HFFc6 (cell line): ENCODE data around the gene PTPN2. TPM values are rescaled to one million over a fixed set of nuclear protein-coding genes. Genes with fewer than 3 reads are reported as not detected.

Experiments
- DNase-seq: peaks from one replicate; pipeline ENCODE4 v3.0.0-alpha.2; 2018
- H3K27ac Mint-ChIP-seq: 2 replicates; pipeline ENCODE4 v1.8.0; 2020; ENCODE audit warnings: mild to moderate bottlenecking, mixed read lengths
- H3K27me3 Mint-ChIP-seq: 2 replicates; pipeline ENCODE4 v1.8.0; 2021; ENCODE audit warnings: mild to moderate bottlenecking, moderate library complexity, mixed read lengths; ENCODE audit not compliant: insufficient read depth
- H3K36me3 Mint-ChIP-seq: 2 replicates; pipeline ENCODE4 v1.8.0; 2021; ENCODE audit warnings: low read depth, mixed read lengths
- H3K4me1 Mint-ChIP-seq: 2 replicates; pipeline ENCODE4 v1.8.0; 2020; ENCODE audit warnings: low read depth, mixed read lengths
- H3K4me3 Mint-ChIP-seq: 2 replicates; pipeline ENCODE4 v1.8.0; 2020; ENCODE audit warnings: mild to moderate bottlenecking, moderate library complexity, mixed read lengths
- H3K9me3 Mint-ChIP-seq: 2 replicates; pipeline ENCODE4 v1.8.0; 2020; ENCODE audit warnings: mild to moderate bottlenecking, mixed read lengths
- total RNA-seq, 6 experiments: library from RNA; stranded (reverse); fragmentation: NEBNext Ultra II Directional; extraction: Animal tissue kit (Norgen Biotek cat#: 25700); gene quantifications; 2 replicates in 1 of 6; 3 replicates in 5 of 6; pipeline ENCODE4 v1.2.3, GENCODE V29; 2021
- TF ChIP-seq, protein P1 (sequence below): fragments of 200-600 bp; sonication (generic); IDR thresholded peaks from 2 replicates; pipeline ENCODE4 v1.5.0; 2021; ENCODE audit warnings: antibody characterized with exemption, mild to moderate bottlenecking

The PTPN2 gene
- total RNA-seq, 6 experiments from 2014 or later, result 21.1 to 24.4 (median 23.2) TPM

- no peak for DNase-seq
- no peak overlapping the region for H3K4me3 Mint-ChIP-seq
- no peaks in the 10 kb centered on the region for H3K36me3 Mint-ChIP-seq
- H3K9me3 Mint-ChIP-seq, result no peaks in the 10 kb centered on the region
- H3K27me3 Mint-ChIP-seq, result peaks cover 5% of the 10 kb centered on the region
- H3K27ac Mint-ChIP-seq, result no peak overlapping the region
- TF ChIP-seq, protein P1, sequence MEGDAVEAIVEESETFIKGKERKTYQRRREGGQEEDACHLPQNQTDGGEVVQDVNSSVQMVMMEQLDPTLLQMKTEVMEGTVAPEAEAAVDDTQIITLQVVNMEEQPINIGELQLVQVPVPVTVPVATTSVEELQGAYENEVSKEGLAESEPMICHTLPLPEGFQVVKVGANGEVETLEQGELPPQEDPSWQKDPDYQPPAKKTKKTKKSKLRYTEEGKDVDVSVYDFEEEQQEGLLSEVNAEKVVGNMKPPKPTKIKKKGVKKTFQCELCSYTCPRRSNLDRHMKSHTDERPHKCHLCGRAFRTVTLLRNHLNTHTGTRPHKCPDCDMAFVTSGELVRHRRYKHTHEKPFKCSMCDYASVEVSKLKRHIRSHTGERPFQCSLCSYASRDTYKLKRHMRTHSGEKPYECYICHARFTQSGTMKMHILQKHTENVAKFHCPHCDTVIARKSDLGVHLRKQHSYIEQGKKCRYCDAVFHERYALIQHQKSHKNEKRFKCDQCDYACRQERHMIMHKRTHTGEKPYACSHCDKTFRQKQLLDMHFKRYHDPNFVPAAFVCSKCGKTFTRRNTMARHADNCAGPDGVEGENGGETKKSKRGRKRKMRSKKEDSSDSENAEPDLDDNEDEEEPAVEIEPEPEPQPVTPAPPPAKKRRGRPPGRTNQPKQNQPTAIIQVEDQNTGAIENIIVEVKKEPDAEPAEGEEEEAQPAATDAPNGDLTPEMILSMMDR, result no peak
- peaks cover 24% of the 10 kb centered on the region for H3K4me1 Mint-ChIP-seq
Observed at GRCh38 chr18:12751891-12752290, 132.1 kb downstream of the PTPN2 start.

GRCh38 chr18:12751503-12751884, 132.5 kb downstream of the PTPN2 start:
- no peaks in the 10 kb centered on the region for H3K36me3 Mint-ChIP-seq
- H3K9me3 Mint-ChIP-seq, result no peaks in the 10 kb centered on the region
- no peak overlapping the region for H3K4me3 Mint-ChIP-seq
- peaks cover 24% of the 10 kb centered on the region for H3K4me1 Mint-ChIP-seq
- peaks cover 5% of the 10 kb centered on the region for H3K27me3 Mint-ChIP-seq
- TF ChIP-seq, protein P1, result no peak
- no peak overlapping the region for H3K27ac Mint-ChIP-seq
- no peak for DNase-seq

- no peak overlapping the region for H3K27ac Mint-ChIP-seq
- no peaks in the 10 kb centered on the region for H3K9me3 Mint-ChIP-seq
- peaks cover 24% of the 10 kb centered on the region for H3K4me1 Mint-ChIP-seq
- no peak for DNase-seq
- TF ChIP-seq, protein P1, result no peak
- no peak overlapping the region for H3K4me3 Mint-ChIP-seq
- no peaks in the 10 kb centered on the region for H3K36me3 Mint-ChIP-seq
- H3K27me3 Mint-ChIP-seq, result peaks cover 5% of the 10 kb centered on the region
Observed at GRCh38 chr18:12750715-12751502, 133.1 kb downstream of the PTPN2 start.

- H3K36me3 Mint-ChIP-seq, result no peaks in the 10 kb centered on the region
- no peaks in the 10 kb centered on the region for H3K9me3 Mint-ChIP-seq
- TF ChIP-seq, protein P1, result no peak
- no peak for DNase-seq
- H3K4me3 Mint-ChIP-seq, result no peak overlapping the region
- peaks cover 29% of the 10 kb centered on the region for H3K4me1 Mint-ChIP-seq
- H3K27ac Mint-ChIP-seq, result no peak overlapping the region
- peaks cover 5% of the 10 kb centered on the region for H3K27me3 Mint-ChIP-seq
Observed at GRCh38 chr18:12750076-12750714, 133.8 kb downstream of the PTPN2 start.

DNA sequence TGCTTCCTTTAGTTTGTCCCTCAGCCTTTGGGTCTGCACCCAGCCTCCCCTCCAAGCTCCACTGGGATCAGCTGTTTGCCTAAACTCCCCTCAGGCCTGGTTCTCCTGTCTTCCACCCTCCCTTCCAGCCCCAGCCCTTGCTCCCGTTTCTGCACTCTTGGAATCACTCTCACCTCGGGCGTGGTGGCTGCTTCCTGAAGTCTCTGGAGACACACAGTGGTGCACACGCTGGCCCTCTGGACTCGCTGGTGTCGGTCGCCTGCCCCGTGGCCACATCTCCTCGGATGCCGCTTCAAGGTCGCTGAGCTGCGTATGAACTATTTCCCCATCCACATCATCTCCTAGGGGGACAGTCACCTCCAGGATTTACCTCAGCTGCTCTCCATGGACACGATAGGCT, 134.9 kb downstream of the PTPN2 start:
- H3K27ac Mint-ChIP-seq, result no peak overlapping the region; the same call in 1 of the 2 replicates
- no peak for DNase-seq
- H3K4me1 Mint-ChIP-seq, result peaks cover 36% of the 10 kb centered on the region
- H3K9me3 Mint-ChIP-seq, result no peaks in the 10 kb centered on the region
- H3K27me3 Mint-ChIP-seq, result peaks cover 5% of the 10 kb centered on the region; the same call in 1 of the 2 replicates
- H3K4me3 Mint-ChIP-seq, result no peak overlapping the region
- no peaks in the 10 kb centered on the region for H3K36me3 Mint-ChIP-seq
- TF ChIP-seq, protein P1, result no peak
